Measurements from ENCODE around the gene MICAL3.

MICAL3 gene

DNA sequence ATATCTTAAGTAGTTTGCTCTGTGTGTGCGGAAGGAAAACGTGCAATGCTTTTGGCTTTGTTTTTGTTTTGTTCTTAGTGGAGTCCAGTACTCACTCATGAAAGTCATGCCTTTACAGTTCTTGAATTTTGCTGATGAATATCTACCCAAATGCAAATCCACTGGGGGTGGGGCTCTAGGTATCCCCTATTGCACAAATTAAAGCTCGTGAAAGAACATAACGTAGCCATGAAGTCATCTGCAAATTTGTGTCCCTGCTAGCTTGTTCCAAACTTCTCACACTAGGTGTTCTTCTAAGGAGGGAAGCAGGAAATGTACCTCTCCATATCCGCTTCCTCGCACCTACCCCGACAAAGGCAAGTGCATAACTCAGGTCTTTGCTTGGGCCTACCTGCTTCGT is 118.9 kb downstream of the MICAL3 start:
- no peak for DNase-seq
- H4K20me1 ChIP-seq (ENCODE audit: insufficient read depth, low read length) = no peaks in the 10 kb centered on the region
- H3K4me3 ChIP-seq (ENCODE audit: low read length) = no peak overlapping the region

DNA sequence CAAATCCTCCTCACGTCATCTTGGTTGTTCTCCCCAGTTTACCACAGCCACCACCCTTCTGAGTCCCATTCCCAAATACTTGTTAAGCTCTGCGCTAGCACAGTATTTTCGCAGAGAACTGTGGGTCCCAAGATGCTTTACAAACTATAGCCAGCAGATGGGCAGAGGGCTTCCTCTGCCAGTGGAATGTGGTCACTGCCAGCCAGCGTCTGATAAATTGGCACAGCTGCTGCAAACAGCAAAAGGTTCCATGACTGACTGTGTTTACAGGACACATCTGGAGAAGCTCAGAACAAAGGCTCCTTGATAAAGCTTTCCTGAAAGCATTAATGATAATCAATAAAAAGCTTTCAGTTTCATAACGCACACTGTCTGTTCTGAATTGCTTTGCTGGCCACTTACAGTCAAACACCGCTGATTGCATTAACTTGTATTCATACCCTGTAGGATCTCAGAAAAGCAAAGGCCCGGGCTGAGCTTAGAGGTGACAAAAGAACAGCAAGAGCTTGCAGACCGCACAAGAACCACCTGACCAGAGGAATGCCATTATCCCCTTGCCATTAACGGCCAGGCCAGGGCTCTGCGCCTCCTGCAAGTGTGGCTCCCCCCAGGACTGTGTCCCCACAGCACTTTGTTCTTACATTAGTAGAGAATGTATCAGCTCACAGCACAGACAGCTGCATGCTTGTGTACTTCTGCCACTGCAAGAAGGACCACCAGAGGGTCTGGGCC is 120.6 kb downstream of the MICAL3 start:
- Histone ChIP-seq H3K4me3 (ENCODE audit: low read length) (no peak overlapping the region), H4K20me1 (ENCODE audit: insufficient read depth, low read length) (no peaks in the 10 kb centered on the region), H3K4me2 (ENCODE audit: low read depth, low read length) (no peak overlapping the region), H2AFZ (ENCODE audit: low read length) (no peak overlapping the region), H3K27ac (ENCODE audit: low read length) (no peak overlapping the region), H3F3A (ENCODE audit: insufficient read depth, low read length) (no peaks in the 10 kb centered on the region), H3K79me2 (ENCODE audit: low read length) (peaks cover 28% of the 10 kb centered on the region), H3K4me1 (ENCODE audit: low read length) (no peaks in the 10 kb centered on the region), H3K36me3 (replicated peaks; ENCODE audit: insufficient read depth, low read length) (no peaks in the 10 kb centered on the region), H3K9me2 (replicated peaks; ENCODE audit: insufficient read depth, low read length) (no peaks in the 10 kb centered on the region), H3K27me3 (replicated peaks; ENCODE audit: insufficient read depth, low read length) (no peaks in the 10 kb centered on the region), H3K9me3 (replicated peaks; ENCODE audit: insufficient read depth, low read length) (no peaks in the 10 kb centered on the region), H3K9ac (ENCODE audit: low read length) (no peak overlapping the region)
- no peak for DNase-seq
- TF ChIP-seq EZH2 (optimal IDR thresholded peaks at IDR 0.05; ENCODE audit: low read depth, low read length) (no peak), EZH2phosphoT487 (IDR thresholded peaks at IDR 0.05; ENCODE audit: low read length) (no peak)
- TF ChIP-seq, protein P1, sequence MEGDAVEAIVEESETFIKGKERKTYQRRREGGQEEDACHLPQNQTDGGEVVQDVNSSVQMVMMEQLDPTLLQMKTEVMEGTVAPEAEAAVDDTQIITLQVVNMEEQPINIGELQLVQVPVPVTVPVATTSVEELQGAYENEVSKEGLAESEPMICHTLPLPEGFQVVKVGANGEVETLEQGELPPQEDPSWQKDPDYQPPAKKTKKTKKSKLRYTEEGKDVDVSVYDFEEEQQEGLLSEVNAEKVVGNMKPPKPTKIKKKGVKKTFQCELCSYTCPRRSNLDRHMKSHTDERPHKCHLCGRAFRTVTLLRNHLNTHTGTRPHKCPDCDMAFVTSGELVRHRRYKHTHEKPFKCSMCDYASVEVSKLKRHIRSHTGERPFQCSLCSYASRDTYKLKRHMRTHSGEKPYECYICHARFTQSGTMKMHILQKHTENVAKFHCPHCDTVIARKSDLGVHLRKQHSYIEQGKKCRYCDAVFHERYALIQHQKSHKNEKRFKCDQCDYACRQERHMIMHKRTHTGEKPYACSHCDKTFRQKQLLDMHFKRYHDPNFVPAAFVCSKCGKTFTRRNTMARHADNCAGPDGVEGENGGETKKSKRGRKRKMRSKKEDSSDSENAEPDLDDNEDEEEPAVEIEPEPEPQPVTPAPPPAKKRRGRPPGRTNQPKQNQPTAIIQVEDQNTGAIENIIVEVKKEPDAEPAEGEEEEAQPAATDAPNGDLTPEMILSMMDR (IDR thresholded peaks at IDR 0.05; ENCODE audit: low read length) = no peak

More for the DNA sequence above, 118.9 kb downstream of the MICAL3 start:
- no peaks in the 10 kb centered on the region for H3K9me2 ChIP-seq (replicated peaks; ENCODE audit: insufficient read depth, low read length)
- no peaks in the 10 kb centered on the region for H3K27me3 ChIP-seq (replicated peaks; ENCODE audit: insufficient read depth, low read length)
- H2AFZ ChIP-seq (ENCODE audit: low read length) = no peak overlapping the region
- H3F3A ChIP-seq (ENCODE audit: insufficient read depth, low read length) = no peaks in the 10 kb centered on the region
- H3K36me3 ChIP-seq (replicated peaks; ENCODE audit: insufficient read depth, low read length) = no peaks in the 10 kb centered on the region
- H3K27ac ChIP-seq (ENCODE audit: low read length) = no peak overlapping the region
- TF ChIP-seq EZH2 (optimal IDR thresholded peaks at IDR 0.05; ENCODE audit: low read depth, low read length) = no peak
- TF ChIP-seq, protein P1 (IDR thresholded peaks at IDR 0.05; ENCODE audit: low read length) = no peak
- TF ChIP-seq EZH2phosphoT487 (IDR thresholded peaks at IDR 0.05; ENCODE audit: low read length) = no peak
- no peaks in the 10 kb centered on the region for H3K9me3 ChIP-seq (replicated peaks; ENCODE audit: insufficient read depth, low read length)
- no peak overlapping the region for H3K9ac ChIP-seq (ENCODE audit: low read length)
- H3K79me2 ChIP-seq (ENCODE audit: low read length) = peaks cover 43% of the 10 kb centered on the region
- no peak overlapping the region for H3K4me2 ChIP-seq (ENCODE audit: low read depth, low read length)
- H3K4me1 ChIP-seq (ENCODE audit: low read length) = no peaks in the 10 kb centered on the region

DNA sequence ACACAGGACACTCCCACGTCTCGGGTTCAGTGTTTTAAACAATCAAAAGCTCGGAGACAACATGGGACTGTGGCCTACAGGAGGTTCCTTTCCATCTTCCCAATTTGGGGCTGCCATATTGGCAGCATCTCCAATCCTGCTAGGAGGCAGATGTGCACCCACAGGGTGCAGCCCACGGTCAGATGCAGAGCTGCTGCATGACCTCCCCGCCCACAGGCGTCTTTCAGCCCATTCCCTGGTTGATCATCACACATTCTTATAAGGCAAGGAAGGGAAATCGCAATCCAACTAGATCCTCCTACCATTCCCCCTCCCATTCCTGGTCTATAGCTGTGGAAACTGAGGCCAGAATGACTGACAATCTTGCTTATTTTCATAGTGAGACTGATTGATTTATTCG is 121.4 kb downstream of the MICAL3 start:
- Histone ChIP-seq H3K36me3 (replicated peaks; ENCODE audit: insufficient read depth, low read length) (no peaks in the 10 kb centered on the region), H3K9me2 (replicated peaks; ENCODE audit: insufficient read depth, low read length) (no peaks in the 10 kb centered on the region), H3K27ac (ENCODE audit: low read length) (no peak overlapping the region), H3K9me3 (replicated peaks; ENCODE audit: insufficient read depth, low read length) (no peaks in the 10 kb centered on the region), H3K79me2 (ENCODE audit: low read length) (peaks cover 22% of the 10 kb centered on the region; the same call in 1 of the 2 replicates), H2AFZ (ENCODE audit: low read length) (no peak overlapping the region), H4K20me1 (ENCODE audit: insufficient read depth, low read length) (no peaks in the 10 kb centered on the region), H3K4me2 (ENCODE audit: low read depth, low read length) (no peak overlapping the region), H3K4me1 (ENCODE audit: low read length) (no peaks in the 10 kb centered on the region), H3K27me3 (replicated peaks; ENCODE audit: insufficient read depth, low read length) (no peaks in the 10 kb centered on the region), H3K4me3 (ENCODE audit: low read length) (no peak overlapping the region), H3F3A (ENCODE audit: insufficient read depth, low read length) (no peaks in the 10 kb centered on the region), H3K9ac (ENCODE audit: low read length) (no peak overlapping the region)
- DNase-seq = no peak
- TF ChIP-seq EZH2 (optimal IDR thresholded peaks at IDR 0.05; ENCODE audit: low read depth, low read length) (no peak), EZH2phosphoT487 (IDR thresholded peaks at IDR 0.05; ENCODE audit: low read length) (no peak)
- TF ChIP-seq, protein P1 (IDR thresholded peaks at IDR 0.05; ENCODE audit: low read length) = no peak

All from MM.1S (cell line).